Erythroblast (primary cell): ENCODE results near the gene NEGR1.

Experiments used
- GATA1 ChIP-seq: IDR thresholded peaks from 2 replicates; pipeline ENCODE4 v1.6.1; 2011; ENCODE audit warnings: low read depth, mild to moderate bottlenecking, control low read depth, low read length, moderate library complexity
- POLR2A ChIP-seq: IDR thresholded peaks from 2 replicates; pipeline ENCODE4 v1.6.1; 2011; ENCODE audit warnings: mild to moderate bottlenecking, low read length

DNA sequence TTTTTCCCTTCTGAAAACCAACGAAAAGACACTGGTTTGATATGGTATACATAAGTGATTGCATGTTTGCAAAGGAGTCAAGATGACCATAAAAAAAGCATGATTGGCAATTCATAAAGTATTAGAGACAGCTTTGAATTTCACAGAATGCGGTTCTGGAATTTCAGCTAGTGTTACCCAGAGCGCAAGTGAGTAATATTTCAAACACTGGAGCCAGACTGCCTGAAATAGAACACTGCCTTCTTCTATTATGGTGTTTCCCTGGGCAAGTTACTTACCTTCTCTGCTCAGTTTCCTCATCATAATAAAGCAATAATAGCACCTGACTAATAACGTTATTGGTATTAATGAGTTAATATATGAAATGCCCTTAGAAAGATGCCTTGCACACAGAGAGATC is 54.7 kb downstream of the NEGR1 start:
- TF ChIP-seq POLR2A (no peak), GATA1 (no peak)
